Lower lobe of right lung (tissue), 2 donors: ENCODE measurements around the gene JOSD2. TPM values are rescaled to one million over a fixed set of nuclear protein-coding genes. Genes with fewer than 3 reads are reported as not detected.
A peak's percentile ranks its signal among the peaks of the same experiment; 100 is the strongest.

Experiments used
- ATAC-seq, 2 donors: fragments of 200-7000 bp; cut with Tn5 transposase; one replicate each; pipeline ENCODE4 v1.9.1; 2020 to 2022; ENCODE audit warnings: mild to moderate bottlenecking in 2 of 2, moderate library complexity in 2 of 2
- DNase-seq: peaks from one replicate; pipeline ENCODE4 v3.0.0-alpha.2; 2020
- H3K27ac ChIP-seq: fragments of 200-600 bp; one replicate; pipeline ENCODE4 v1.8.0; 2022
- H3K27me3 ChIP-seq: fragments of 200-600 bp; one replicate; pipeline ENCODE4 v1.8.0; 2022; ENCODE audit warnings: low read depth
- H3K36me3 ChIP-seq: fragments of 200-600 bp; one replicate; pipeline ENCODE4 v1.8.0; 2022; ENCODE audit warnings: mild to moderate bottlenecking
- H3K4me1 ChIP-seq: fragments of 200-600 bp; one replicate; pipeline ENCODE4 v1.8.0; 2022
- H3K4me3 ChIP-seq: fragments of 200-600 bp; one replicate; pipeline ENCODE4 v1.8.0; 2022; ENCODE audit warnings: mild to moderate bottlenecking
- H3K9me3 ChIP-seq: fragments of 200-600 bp; one replicate; pipeline ENCODE4 v1.8.0; 2022
- CTCF ChIP-seq: fragments of 200-600 bp; IDR thresholded peaks from one replicate; pipeline ENCODE4 v1.8.0; 2022; ENCODE audit warnings: antibody characterized with exemption, mild to moderate bottlenecking
- intact Hi-C: fragments of 100-400 bp; cut with DNase I; formaldehyde crosslinking; loops from one replicate; pipeline ENCODE4 v1.11.0; 2022
- total RNA-seq: library from RNA; stranded (reverse); fragmentation: NEBNext Ultra II Directional; extraction: Animal tissue kit (Norgen Biotek cat#: 25700); gene quantifications from one replicate; pipeline ENCODE4 v1.2.1, GENCODE V29; 2021
- donor health status: DM: no; HTN: yes; CAD: no; lungs with severe emphysema.

Gene JOSD2
- total RNA-seq, 1 donor from 2014 or later = 40.4 TPM

- no peak for ATAC-seq
- no peaks in the 10 kb centered on the region for H3K36me3 ChIP-seq
- peaks cover 54% of the 10 kb centered on the region for H3K27me3 ChIP-seq
- H3K9me3 ChIP-seq = no peaks in the 10 kb centered on the region
- H3K27ac ChIP-seq = no peak overlapping the region
- H3K4me1 ChIP-seq = peaks cover 6% of the 10 kb centered on the region
- intact Hi-C loops = no loop called here
- TF ChIP-seq CTCF = no peak
- H3K4me3 ChIP-seq = no peak overlapping the region
- no peak for DNase-seq
These were observed 41.5 kb upstream of the JOSD2 start for GRCh38 chr19:50552540-50552939.

- Histone ChIP-seq H3K27me3 (peaks cover 52% of the 10 kb centered on the region), H3K9me3 (no peaks in the 10 kb centered on the region), H3K27ac (no peak overlapping the region), H3K4me3 (no peak overlapping the region), H3K36me3 (no peaks in the 10 kb centered on the region), H3K4me1 (peaks cover 4% of the 10 kb centered on the region)
- no peak for TF ChIP-seq CTCF
- intact Hi-C loops = no loop called here
- ATAC-seq = no peak
- DNase-seq = no peak
These were observed 40.8 kb upstream of the JOSD2 start for GRCh38 chr19:50551715-50552187.

GRCh38 chr19:50551034-50551714 is 40.2 kb upstream of the JOSD2 start:
- intact Hi-C loops = no loop called here
- ATAC-seq (no peak), DNase-seq (no peak)
- Histone ChIP-seq H3K9me3 (no peaks in the 10 kb centered on the region), H3K27me3 (peaks cover 54% of the 10 kb centered on the region), H3K4me3 (peak overlapping the region; percentile 27), H3K4me1 (no peaks in the 10 kb centered on the region), H3K36me3 (no peaks in the 10 kb centered on the region), H3K27ac (no peak overlapping the region)
- no peak for TF ChIP-seq CTCF

- no peaks in the 10 kb centered on the region for H3K9me3 ChIP-seq
- no peaks in the 10 kb centered on the region for H3K36me3 ChIP-seq
- peak overlapping the region; percentile 27 for H3K4me3 ChIP-seq
- DNase-seq (no peak), ATAC-seq (no peak)
- peaks cover 54% of the 10 kb centered on the region for H3K27me3 ChIP-seq
- H3K27ac ChIP-seq = no peak overlapping the region
- intact Hi-C loops = no loop called here
- no peaks in the 10 kb centered on the region for H3K4me1 ChIP-seq
- TF ChIP-seq CTCF = no peak
These were observed 39.6 kb upstream of the JOSD2 start for GRCh38 chr19:50550594-50550966.

GRCh38 chr19:50549927-50550593 is 39.1 kb upstream of the JOSD2 start:
- Histone ChIP-seq H3K27me3 (peaks cover 52% of the 10 kb centered on the region), H3K4me3 (no peak overlapping the region), H3K27ac (no peak overlapping the region), H3K9me3 (no peaks in the 10 kb centered on the region), H3K36me3 (no peaks in the 10 kb centered on the region), H3K4me1 (no peaks in the 10 kb centered on the region)
- intact Hi-C loops = no loop called here
- TF ChIP-seq CTCF = no peak
- DNase-seq = no peak
- no peak for ATAC-seq
